CD4-positive, alpha-beta T cell treated with Interleukin-17A for 4 hours (primary cell): Measurements from ENCODE around the gene CBFA2T2.
"Not testable (repeated sequence)": the region's sequence is repeated elsewhere in the genome, so short reads cannot be mapped to it uniquely, and the experiment has no call there.

Source experiments
- DNase-seq: peaks from one replicate; pipeline ENCODE4 v3.0.0-alpha.2; 2020; ENCODE audit warnings: mixed read lengths

Gene CBFA2T2

DNA sequence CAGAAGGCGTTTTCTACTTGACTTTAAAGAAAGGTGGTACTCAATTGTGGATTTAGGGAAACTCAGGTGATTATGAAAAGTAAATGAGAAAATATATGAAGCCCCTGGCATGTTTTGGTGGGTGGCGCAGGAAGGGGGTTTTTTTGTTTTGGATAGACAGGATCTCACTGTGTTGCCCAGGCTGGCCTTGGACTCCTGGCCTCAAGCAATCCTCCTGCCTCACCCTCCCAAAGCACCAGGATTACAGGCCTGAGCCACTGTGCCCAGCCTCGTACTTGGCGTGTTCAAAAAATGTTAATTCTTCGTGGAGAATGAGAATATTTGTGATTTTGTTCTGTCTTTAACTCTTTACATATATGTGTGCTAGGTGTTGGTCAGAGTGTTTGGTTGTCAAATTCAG lies 140.1 kb downstream of the CBFA2T2 start:
- DNase-seq = no peak

DNA sequence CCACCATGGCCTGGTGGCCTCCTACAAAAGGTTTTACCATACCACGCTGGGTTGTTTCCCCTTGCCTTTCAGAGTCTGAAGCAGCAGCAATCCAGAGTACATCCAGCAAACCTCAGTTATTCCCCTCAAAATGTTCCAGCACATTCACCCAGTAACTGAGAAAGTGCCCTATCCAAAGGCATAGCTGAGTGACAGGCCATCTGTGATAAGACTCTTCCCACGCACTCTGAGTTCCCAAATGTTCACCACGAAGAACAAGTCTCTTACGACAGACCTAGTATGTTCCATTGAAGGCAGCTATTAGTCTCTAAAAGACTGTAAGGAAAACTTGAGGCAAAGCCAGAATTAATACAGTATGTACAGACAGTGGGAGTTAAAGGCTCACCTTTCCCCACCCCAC lies 140.6 kb downstream of the CBFA2T2 start:
- no peak for DNase-seq

DNA sequence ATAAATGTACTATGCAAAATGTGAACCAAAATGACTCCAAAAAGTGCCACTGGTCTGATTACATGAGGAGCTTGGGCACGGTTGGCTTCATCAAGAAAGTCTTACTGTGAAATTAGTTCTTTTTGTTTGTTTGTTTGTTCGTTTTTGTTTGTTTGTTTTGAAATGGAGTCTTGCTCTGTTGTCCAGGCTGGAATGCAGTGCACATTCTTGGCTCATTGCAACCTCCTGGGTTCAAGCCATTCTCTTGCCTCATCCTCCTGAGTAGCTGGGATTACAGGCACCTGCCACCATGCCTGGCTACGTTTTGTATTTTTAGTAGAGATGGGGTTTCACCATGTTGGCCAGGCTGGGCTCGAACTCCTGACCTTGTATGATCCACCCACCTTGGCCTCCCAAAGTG lies 142.0 kb downstream of the CBFA2T2 start:
- not testable (repeated sequence) for DNase-seq

DNA sequence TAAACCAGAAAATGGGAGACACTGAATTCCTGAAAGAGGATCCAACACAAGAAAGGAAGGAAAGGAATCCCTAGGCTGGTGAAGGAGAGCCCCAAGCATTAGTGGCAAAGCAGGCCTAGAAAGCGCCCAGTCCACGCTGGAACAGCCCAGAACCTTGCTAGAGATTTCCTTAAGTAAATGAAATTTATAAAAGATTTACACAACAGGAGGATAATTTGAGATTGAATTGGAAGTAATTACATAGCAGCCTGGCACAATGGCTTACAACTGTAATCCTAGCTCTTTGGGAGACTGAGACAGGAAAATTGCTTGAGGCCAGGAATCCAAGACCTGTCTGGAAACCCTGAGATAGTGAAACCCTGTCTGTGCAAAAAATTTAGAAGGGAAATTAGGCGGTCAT lies 145.4 kb downstream of the CBFA2T2 start:
- no peak for DNase-seq

DNA sequence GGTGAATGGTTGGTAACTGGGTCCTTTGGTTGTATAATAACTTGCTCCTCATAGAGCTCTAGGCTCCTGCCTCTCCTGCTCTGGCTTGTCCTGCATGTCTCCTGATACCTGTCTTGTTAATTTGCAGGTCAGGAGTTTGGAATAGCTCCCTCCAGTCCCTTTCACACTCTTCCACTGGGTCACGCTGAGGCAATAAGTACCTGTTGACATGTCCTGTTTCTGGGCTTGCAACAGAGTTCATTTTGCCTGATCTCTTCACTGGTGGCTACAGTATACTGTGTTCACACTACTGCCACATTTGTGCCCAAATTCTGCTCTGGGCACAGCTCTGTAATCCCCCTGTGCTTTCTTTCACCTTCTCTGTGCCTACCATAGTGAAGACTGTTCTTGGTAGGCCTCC lies 146.9 kb downstream of the CBFA2T2 start:
- no peak for DNase-seq

DNA sequence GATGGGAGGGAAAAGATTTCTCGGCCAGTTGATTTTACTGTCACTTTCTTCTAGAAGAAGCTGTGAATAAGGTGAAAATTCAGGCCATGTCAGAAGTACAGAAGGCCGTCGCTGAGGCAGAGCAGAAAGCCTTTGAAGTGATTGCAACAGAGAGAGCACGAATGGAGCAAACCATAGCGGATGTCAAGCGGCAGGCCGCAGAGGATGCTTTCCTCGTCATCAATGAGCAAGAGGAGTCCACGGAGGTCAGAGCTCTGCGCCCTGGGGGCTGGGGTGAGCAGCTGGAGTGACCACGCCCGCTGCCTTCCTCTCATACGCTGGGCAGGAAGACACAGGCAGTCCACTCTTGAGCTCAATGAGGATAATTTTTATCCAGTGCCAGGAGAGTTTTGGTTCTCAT lies 150.4 kb downstream of the CBFA2T2 start:
- DNase-seq = no peak

DNA sequence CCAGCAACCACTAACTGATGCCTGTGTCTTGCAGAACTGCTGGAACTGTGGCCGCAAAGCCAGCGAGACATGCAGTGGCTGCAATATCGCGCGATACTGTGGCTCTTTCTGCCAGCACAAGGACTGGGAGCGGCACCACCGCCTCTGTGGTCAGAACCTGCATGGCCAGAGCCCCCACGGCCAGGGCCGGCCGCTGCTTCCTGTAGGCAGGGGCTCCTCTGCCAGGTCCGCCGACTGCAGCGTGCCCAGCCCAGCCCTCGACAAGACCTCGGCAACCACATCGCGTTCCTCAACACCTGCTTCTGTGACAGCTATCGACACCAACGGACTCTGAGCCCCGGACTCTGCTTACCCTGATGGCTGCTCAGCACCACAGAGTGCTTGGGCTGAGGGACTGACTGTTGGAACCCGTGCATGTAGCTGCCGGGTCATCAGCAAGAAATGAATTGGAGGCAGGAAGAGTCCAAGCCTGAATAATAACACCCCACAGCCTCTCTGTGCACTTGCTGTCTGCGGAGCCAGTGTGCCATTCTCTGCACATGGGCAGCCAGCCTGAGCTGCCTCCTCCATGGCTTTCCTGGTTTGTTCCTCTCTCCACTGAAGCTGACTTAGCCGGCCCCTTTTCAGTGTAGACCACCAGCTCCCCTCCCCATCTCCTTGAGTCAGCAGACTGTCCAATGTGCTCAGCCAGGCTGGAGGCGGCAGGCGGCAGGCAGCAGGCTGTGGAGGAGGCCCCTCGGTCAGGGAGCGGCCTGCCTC lies 154.6 kb downstream of the CBFA2T2 start:
- no peak for DNase-seq

DNA sequence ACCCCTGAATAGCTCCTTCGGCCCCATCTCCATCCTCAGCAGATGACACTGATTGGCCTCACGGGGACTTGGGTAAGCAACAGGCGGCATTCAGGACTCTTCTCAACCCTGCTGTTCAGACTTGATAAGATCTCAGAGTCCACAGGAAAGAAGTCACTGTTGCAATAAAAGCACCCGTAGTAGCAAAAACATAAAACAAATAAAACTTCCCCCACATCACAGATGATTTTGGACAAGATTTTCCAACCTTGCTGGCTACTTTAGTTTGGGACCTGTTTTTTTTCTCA lies 155.1 kb downstream of the CBFA2T2 start:
- no peak for DNase-seq

DNA sequence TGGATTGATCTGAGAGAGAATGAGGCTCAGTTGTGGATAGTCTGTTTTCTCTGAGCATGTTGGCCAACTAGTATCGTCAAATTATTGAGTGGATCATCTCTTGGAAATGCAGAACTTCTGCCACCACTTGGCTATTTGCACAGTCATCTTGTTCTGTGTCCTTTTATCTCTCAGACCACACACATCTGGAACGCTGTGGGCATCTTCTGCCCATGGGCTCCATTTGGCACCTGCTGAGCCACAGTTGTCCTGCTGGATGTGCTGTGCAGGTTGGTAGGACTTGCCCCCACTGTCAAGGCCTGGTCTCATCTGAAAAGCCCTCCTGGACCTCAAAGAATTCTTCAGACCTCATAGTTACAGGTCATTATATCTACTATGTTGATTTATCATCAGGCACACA lies 155.5 kb downstream of the CBFA2T2 start:
- no peak for DNase-seq

DNA sequence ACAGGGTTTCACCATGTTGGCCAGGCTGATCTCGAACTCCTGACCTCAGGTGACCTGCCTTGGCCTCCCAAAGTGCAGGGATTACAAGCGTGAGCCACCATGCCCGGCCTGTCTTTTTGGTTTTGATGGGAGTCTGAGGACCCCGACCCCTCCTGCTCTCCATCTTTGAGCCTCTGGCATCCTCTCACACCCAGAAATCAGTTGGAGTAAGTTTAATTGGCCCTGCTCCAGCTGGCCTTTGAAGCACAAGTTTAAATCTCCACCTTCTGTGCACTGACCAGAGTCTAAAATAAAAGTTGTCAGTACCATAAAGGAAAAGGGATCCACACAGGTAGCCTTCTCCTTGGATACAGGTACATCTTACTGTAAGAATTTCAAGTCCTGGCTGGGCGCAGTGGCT lies 156.3 kb downstream of the CBFA2T2 start:
- DNase-seq = no peak

DNA sequence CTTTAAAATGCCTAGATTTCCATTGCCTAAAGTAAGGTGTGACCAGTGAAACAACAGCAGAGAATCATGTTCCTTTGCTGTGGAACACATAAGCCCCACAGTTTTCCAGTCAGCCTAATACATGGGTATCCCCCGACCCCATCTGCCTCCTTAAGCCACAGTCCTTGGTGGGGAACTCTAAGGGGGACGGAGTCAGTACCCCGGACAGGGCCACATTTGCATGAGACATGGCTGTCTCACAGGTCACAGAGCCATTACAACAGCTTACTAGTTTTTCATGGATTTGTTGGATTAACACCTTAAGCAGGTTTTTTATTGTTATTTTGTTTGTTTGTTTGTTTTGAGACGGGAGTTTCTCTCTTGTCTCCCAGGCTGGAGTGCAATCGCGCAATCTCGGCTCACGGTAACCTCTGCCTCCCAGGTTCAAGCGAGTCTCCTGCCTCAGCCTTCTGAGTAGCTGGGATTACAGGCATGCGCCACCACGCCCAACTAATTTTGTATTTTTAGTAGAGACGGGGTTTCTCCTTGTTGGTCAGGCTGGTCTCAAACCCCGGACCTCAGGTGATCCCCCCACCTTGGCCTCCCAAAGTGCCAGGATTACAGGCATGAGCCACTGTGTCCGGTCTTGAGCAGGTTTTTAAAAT lies 157.2 kb downstream of the CBFA2T2 start:
- DNase-seq = not testable (repeated sequence)

DNA sequence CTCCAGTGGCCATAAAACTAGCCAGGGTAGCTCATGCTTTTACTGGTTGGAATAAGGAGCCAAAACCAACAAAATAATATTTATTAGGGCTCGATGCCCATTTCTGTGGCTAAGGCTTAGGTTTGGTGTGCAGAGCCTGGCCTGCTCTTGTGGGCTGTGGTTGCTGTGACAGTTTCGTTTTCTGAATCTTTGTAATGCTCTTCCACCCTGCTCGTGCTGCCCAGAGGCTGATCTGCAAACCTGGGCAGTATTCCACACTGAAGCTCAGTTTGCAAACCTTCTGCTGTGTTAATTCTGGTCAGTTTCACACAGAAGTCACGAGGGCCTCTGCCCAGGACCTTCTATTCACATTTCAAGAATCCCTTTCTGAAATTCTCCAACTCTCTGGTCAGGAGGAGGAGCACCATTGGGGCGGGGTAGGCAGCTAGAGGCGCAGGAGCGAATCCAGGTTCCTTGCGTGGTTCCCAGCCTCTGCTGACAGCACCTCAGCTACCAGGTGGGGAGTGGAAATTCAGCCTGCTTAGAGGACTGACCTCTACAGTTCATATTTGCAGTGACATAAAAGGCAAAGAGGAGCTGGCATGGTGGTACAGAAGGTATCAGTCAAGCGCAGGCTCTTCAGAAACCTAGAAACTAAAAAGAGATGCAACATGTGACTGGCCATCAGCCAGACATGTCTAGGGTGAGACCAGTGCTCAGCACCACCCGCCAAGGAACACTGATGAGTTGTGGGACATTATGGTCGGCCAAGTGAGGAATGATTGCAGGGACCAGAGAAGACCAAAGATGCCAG lies 157.9 kb downstream of the CBFA2T2 start:
- DNase-seq = no peak

DNA sequence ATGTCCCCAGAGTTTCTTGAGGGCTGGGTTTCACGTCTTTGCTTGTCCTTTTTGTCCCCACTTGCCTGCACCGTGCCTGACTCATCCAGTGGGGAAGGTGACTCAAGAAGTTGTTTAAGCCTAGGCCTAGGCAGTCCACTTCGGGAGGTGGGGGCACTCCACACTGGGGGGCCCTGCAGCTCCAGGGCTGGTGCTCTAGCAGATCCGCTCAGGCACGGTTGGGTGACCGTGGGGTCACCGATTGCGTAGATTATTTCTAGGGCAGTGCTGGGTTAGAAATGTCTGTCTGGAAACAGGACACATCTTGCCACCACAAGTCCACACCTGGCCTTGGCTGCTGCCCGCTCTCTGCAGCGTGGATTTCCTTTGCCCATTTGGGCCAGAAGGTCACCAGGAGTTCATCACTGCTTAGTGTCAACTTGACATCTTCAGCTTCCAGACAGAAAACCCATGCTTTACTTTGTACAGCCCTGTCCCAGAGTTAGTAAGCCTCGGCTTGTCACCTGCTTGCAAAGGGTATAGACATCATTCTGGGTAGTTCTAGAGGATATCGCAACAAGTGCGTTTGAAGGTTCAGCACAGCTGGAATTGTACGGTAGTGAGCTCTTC lies 158.6 kb downstream of the CBFA2T2 start:
- DNase-seq = no peak

DNA sequence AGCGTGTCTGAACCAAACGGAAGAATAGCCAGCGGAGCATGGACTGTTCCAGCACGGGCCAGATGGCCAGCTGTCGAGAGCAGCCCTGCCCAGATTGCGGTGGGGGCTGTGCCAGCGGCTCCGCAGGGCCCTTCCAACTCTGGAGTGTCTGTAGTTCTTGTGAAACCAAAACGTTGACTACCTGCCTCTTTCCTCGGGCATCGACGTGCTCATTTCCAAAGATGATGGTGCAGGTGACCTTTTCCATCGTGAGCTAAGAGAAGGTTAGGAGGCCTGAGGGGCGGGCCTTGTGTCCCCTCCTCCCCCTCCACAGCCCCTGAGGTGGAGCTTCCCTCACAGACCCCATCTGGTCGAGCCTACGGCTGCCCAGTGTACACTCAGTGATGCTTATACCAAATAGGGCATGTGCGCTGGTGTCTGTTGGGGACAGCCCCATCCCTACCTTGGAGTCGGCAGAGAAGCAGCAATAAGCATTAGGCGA lies 159.3 kb downstream of the CBFA2T2 start:
- no peak for DNase-seq

DNA sequence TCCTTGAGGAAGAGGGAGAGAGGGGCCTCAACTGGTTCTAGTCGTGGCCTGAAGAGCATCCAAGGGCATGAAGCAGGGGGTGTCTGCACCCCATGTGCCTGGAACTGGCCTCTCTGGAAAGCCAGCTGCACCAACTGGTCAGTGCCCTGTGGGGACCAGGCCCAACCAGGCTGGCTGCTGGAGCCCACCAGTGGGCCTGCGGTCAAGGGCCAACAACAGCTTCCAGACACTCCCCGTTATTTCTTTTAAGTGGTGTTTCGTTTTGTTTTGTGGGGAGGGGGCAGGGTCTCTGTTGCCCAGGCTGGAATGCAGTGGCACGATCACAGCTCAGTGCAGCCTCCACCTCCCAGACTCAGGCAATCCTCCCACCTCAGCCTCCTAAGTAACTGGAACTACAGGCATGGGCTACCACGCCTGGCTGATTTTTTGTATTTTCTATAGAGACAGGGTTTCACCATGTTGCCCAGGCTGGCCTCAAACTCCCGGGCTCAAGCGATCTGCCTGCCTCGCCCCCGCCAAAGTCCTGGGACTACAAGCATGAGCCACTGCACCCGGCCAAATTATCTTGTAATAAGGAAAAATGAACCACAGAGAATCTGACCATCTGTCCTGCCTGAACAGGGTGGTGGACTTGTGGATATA lies 160.3 kb downstream of the CBFA2T2 start:
- no peak for DNase-seq

DNA sequence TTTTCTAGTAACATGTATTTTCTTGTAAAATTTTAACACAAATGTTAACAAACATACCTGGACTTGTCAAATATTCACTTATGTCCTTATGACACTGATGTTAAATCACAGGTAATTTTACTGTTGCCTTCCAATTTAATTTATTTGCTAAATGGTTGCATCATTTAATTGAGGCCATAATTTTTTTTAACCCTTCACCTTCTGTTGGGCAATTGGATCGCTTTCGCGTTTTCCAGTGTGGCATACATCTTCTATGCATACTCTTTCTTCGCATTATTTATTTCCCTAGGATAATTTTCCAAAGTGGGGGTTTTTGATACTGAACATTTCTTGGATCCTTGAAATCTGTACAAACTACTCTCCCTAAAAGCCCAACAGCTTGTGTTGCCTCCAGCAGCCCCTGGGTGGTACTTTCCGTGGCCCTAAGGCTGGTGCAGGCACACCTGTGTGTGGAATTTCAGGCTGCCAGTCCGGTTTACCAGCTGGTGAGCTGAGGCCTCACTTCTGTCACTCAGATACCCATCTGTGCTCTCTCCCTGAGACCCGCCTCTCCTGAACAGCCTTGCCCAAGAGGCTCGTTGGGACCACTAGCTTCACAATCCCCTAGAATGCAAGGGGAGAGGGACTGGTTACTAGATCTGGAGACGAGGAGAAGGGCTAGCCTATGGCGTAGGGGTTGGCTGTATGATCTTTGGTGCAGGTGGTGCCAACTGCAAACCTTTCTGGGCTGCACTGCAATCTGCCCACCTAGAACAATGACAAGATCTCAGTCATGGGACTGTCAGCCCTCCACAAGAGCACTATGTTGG lies 161.1 kb downstream of the CBFA2T2 start:
- DNase-seq = no peak

DNA sequence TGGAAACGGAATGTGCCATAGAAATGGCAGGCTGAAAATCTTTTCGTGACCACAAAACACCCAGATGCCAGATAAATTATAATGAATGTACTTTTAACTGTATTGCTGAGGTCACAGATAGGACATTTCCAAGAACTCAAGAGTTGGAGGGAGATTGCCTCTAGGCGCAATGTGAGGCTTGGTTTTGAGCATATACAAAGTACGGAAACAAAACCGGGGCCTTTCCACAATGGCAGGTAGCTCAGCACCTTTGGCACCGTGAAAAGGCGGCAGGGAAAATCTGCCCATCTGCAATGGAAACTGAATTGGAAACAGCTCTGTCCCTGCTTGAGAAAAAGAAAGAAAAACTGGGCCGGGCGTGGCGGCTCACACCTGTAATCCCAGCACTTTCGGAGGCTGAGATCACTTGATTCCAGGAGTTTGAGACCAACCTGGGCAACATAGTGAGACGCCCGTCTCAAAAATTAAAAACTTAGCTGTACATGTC lies 161.7 kb downstream of the CBFA2T2 start:
- no peak for DNase-seq

DNA sequence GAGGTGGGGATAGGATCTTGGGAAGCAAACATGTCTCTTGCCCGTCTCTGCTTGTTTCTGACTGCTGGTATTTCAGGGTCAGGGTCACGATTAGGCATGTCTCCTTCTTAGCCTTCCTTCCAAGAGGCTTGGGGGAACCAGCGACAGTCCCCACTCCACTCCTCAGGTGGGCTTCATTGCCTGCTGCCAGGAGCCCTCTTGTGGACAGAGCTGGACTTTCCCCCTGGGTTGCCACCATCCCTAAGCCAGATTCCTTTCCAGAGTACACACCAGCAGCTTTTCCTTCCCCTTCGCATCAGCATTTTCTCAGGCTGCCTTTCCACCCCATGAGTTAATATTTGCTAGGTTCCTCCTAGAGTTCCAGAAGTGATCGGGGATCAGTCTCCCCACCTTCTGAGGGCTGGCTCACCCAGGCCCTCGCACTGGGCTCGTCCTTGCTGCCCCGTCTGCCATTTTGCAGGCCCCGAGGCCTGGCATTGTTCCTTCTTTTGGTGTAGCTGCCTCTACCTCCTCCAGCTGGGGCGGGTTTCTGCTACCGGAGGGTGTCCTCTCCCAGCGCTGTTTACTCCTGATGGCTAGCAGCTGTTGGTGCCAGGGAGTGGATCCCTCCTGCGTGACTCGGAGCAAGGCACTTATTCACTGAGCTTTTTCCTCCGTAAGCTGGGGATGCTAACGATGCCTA lies 163.5 kb downstream of the CBFA2T2 start:
- peak; percentile 63 for DNase-seq

DNA sequence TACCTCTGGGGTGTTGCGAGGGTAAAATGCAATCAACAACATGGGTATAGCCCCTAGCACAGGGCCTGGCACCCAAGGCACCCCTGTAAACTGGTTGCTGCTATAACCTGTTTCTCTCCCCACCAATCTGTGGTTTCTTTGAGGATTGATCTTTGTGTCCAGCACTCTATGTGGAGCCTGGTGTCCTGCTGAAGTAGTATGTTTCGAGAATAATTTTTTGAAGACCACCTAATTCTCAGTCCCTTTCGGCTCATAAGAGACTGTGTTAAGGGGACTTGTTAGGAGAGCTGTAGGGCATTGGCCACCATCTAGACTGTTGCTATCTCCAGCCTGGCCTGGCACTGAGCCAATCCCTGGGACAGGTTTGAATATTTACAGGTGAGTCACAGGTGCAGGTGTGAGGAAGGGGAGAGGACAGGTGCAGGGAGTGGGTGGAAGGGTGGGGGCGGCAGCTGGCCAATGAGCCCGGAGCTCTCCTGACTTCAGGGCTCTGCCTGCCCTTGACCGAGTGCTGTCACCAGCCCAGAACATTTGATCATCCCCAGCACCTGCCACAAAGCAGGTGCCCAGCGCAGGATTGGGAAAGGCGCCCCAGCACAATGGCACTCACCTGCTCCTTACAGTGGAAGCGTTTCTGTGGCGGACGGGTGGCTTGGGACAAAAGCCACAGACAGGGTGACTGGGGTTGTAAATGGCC lies 164.2 kb downstream of the CBFA2T2 start:
- no peak for DNase-seq

DNA sequence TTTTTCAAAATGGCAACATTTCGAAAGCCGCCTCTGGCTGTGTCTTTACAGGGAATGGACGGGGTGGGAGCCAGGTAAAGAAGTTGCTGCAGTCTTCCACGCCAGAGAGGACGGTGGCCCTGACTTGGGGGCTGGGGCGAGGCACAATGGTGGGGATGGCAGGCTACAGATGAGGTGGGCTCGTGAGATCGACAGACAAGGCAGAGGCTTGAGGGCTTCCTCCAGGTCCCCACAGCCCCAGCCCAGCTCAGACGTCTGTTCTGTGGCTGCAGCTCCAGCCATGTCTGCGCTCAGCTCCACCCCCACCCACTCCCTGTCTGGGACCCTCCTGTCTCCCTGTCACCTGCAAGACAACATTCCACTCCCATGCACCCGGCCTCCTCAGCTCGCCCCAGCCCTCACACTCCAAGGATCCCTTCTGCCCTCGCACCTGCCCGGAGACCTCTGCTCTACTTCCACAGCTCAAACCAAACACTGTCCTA lies 164.8 kb downstream of the CBFA2T2 start:
- no peak for DNase-seq

DNA sequence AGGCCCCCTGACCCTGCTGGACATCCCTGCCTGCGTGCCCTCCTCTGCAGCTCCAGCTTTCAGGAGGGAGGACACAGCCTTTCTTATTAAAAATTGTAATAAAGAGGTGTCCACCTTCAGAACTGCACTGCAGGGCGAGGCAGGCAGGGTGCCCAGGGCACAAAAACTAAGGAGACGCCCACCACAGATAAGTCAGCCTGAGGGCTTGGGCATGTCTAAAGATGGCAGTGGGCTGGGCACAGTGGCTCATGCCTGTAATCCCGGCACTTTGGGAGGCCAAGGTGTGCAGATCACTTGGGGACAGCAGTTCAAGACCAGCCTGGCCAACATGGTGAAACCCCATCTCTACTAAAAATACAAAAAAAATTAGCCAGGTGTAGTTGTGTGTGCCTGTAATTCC lies 165.3 kb downstream of the CBFA2T2 start:
- DNase-seq = no peak
